ENCODE data around the gene RPL28. TPM values are rescaled to one million over a fixed set of nuclear protein-coding genes. Genes with fewer than 3 reads are reported as not detected.

Gene RPL28
- total and polyA plus RNA-seq, 10 of the 15 experiments (the other 5 are each of a cell fraction or from before 2014, with no cell fraction given) = 260 to 3,542 (median 891) TPM

DNA sequence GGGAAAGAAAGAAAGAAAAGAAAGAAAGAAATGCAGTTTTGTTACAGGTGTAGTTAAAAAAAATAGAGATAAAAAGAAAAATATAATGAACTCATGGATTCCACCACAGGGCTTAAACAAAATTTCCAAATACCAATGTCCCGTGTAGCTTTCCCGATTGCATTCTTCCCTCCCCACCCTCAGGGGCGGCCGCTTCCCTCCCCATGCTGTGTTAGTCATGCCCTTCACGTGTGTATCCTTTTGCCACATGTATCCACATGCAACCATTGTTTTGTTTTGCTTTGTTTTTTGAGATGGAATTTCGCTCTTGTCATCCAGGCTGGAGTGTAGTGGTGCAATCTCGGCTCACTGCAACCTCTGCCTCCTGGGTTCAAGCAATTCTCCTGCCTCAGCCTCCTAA is 49.6 kb upstream of the RPL28 start:
- Histone ChIP-seq H2AFZ (ENCODE audit: control insufficient read depth, low read depth, low read length) (no peak overlapping the region), H3K4me1 (ENCODE audit: control insufficient read depth, insufficient read depth, low read length) (peaks cover 6% of the 10 kb centered on the region), H3K4me3 (no peak overlapping the region), H3K36me3 (ENCODE audit: control insufficient read depth in 2 of 2, insufficient read depth in 2 of 2, low read length in 1 of 2) (no peaks in the 10 kb centered on the region), H3K4me2 (ENCODE audit: control insufficient read depth, insufficient read depth) (no peak overlapping the region), H3K79me2 (ENCODE audit: control insufficient read depth, insufficient read depth, low read length) (peaks cover 5% of the 10 kb centered on the region), H3K27me3 (replicated peaks in 1 of 2; ENCODE audit: control insufficient read depth in 2 of 2, insufficient read depth in 2 of 2, low read length in 1 of 2) (no peaks in the 10 kb centered on the region; a peak in 1 of 4 replicates), H3K27ac (ENCODE audit: control insufficient read depth, insufficient read depth) (no peak overlapping the region), H3K9me3 (replicated peaks; ENCODE audit: control insufficient read depth, insufficient read depth, low read length) (no peaks in the 10 kb centered on the region), H4K20me1 (ENCODE audit: control insufficient read depth, insufficient read depth) (no peaks in the 10 kb centered on the region), H3K9ac (ENCODE audit: control insufficient read depth, insufficient read depth, low read length) (no peak overlapping the region)
- ATAC-seq (no peak), FAIRE-seq (no peak), DNase-seq (ENCODE audit: low read depth, low spot score) (no peak)
- SMC1A ChIA-PET (ENCODE audit: uncharacterized antibody, unreplicated experiment) = no interaction called here
- RAD21 ChIA-PET (ENCODE audit: unreplicated experiment) = no interaction called here
- POLR2A ChIA-PET = no interaction called here
- BruUV-seq (replicated peaks) = no TSS peak
- no peak for TF ChIP-seq ZSCAN29 (IDR thresholded peaks at IDR 0.05)
- no peak for TF ChIP-seq FOXK2 (IDR thresholded peaks at IDR 0.05)
- no peak for TF ChIP-seq TARDBP (IDR thresholded peaks at IDR 0.05; ENCODE audit: borderline replicate concordance)
- no peak for TF ChIP-seq SRF (IDR thresholded peaks at IDR 0.05; ENCODE audit: low read depth in 2 of 2, low read length in 2 of 2)
- TF ChIP-seq RAD51 (IDR thresholded peaks at IDR 0.05) = no peak
- TF ChIP-seq IRF4 (IDR thresholded peaks at IDR 0.05; ENCODE audit: low read depth, low read length) = no peak
- TF ChIP-seq ZNF622 (IDR thresholded peaks at IDR 0.05) = no peak
- no peak for TF ChIP-seq KAT2A (conservative IDR thresholded peaks at IDR 0.05; ENCODE audit: control insufficient read depth, low read depth, low read length)
- TF ChIP-seq USF1 (IDR thresholded peaks at IDR 0.05; ENCODE audit: borderline replicate concordance, extremely low read length, insufficient read depth, low read depth, low read length) = no peak
- no peak for TF ChIP-seq YY1 (IDR thresholded peaks at IDR 0.05; ENCODE audit: low read depth, low read length)
- no peak for TF ChIP-seq BHLHE40 (IDR thresholded peaks at IDR 0.05; ENCODE audit: borderline replicate concordance in 1 of 2, low read depth in 2 of 2, low read length in 1 of 2)
- no peak for TF ChIP-seq SIN3A (IDR thresholded peaks at IDR 0.05; ENCODE audit: low read depth, low read length)
- TF ChIP-seq, protein P1, sequence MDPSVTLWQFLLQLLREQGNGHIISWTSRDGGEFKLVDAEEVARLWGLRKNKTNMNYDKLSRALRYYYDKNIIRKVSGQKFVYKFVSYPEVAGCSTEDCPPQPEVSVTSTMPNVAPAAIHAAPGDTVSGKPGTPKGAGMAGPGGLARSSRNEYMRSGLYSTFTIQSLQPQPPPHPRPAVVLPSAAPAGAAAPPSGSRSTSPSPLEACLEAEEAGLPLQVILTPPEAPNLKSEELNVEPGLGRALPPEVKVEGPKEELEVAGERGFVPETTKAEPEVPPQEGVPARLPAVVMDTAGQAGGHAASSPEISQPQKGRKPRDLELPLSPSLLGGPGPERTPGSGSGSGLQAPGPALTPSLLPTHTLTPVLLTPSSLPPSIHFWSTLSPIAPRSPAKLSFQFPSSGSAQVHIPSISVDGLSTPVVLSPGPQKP (IDR thresholded peaks at IDR 0.05; ENCODE audit: low read depth, low read length) = no peak
- no peak for TF ChIP-seq CTCF (IDR thresholded peaks at IDR 0.05 in 2 of 3, conservative IDR thresholded peaks at IDR 0.05 in 1 of 3; ENCODE audit: control insufficient read depth in 2 of 3, extremely low read depth in 1 of 3, insufficient read depth in 1 of 3, low read depth in 3 of 3, low read length in 3 of 3)
- no peak for TF ChIP-seq TCF7 (IDR thresholded peaks at IDR 0.05; ENCODE audit: borderline replicate concordance)
- TF ChIP-seq POLR2A (IDR thresholded peaks at IDR 0.05; ENCODE audit: low read depth, low read length) = no peak
- TF ChIP-seq MLLT1 (IDR thresholded peaks at IDR 0.05) = no peak
- TF ChIP-seq, protein P2, sequence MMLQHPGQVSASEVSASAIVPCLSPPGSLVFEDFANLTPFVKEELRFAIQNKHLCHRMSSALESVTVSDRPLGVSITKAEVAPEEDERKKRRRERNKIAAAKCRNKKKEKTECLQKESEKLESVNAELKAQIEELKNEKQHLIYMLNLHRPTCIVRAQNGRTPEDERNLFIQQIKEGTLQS (IDR thresholded peaks at IDR 0.05; ENCODE audit: borderline replicate concordance, extremely low read depth, low read depth, low read length) = no peak
- TF ChIP-seq SMC3 (IDR thresholded peaks at IDR 0.05; ENCODE audit: borderline replicate concordance, low read length) = no peak
- 49% methylated on average over 7 of the region's 7 CpGs for WGBS (ENCODE audit: insufficient coverage, insufficient replicate concordance, low lambda C conversion rate, missing lambda C conversion rate)
- CTCF ChIA-PET = interaction anchor here (1.0 kb wide), 1 partner anchor 8 kb away, joined by 3 read pairs; no protein-coding TSS in a partner anchor
- in situ Hi-C loops (cut with MboI) = no loop called here
- intact Hi-C loops (cut with micrococcal nuclease; ENCODE audit: unreplicated experiment) = no loop called here
